ENCODE results near the gene CKMT2.

DNA sequence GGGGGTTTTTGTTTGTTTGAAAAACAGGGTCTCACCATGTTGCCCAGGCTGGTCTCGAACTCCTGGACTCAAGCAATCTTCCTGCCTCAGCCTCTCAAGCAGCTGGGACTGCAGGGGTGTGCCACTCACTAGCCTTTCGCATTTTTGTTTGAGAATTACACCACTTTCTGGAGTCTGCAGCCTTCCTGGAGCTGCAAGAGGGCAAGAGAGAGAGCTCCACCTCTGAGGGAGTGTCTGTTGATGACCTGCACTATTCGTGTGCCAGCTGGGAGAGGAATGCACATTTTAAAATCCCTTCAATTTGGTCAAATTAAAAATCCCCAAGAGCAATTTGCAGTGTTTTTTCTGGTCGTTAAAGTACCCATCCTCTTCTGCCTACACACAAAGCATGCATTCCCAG lies 5.0 kb upstream of the CKMT2 start:
- TF ChIP-seq POLR2AphosphoS5 (IDR thresholded peaks at IDR 0.05; ENCODE audit: borderline replicate concordance, low read depth, low read length), result no peak
- no peak for TF ChIP-seq EZH2 (IDR thresholded peaks at IDR 0.05)
- no peak for TF ChIP-seq FOXP2 (optimal IDR thresholded peaks at IDR 0.05; ENCODE audit: control extremely low read depth, extremely low read length, insufficient read depth)
